HG03135 (cell line): ENCODE measurements around the gene TPST1.
"Not testable (repeated sequence)": the region's sequence is repeated elsewhere in the genome, so short reads cannot be mapped to it uniquely, and the experiment has no call there.

Source experiments
- ATAC-seq: cut with Tn5 transposase; IDR thresholded peaks from one replicate; pipeline ENCODE4 v1.9.1; 2021; ENCODE audit warnings: mild to moderate bottlenecking, moderate library complexity; ENCODE audit not compliant: unreplicated experiment

TPST1 gene

GRCh38 chr7:66376264-66376945 lies 171.3 kb downstream of the TPST1 start:
- ATAC-seq, result no peak

- ATAC-seq, result no peak
Observed at GRCh38 chr7:66377045-66377444, 171.9 kb downstream of the TPST1 start.

GRCh38 chr7:66377714-66378113 lies 172.6 kb downstream of the TPST1 start:
- no peak for ATAC-seq

GRCh38 chr7:66379542-66380160 lies 174.5 kb downstream of the TPST1 start:
- ATAC-seq, result no peak

- ATAC-seq, result no peak
Observed at GRCh38 chr7:66380272-66380888, 175.2 kb downstream of the TPST1 start.

GRCh38 chr7:66382182-66382923 lies 177.2 kb downstream of the TPST1 start:
- not testable (repeated sequence) for ATAC-seq

- ATAC-seq, result not testable (repeated sequence)
Observed at GRCh38 chr7:66385191-66385905, 180.2 kb downstream of the TPST1 start.

GRCh38 chr7:66395128-66395571 lies 190.0 kb downstream of the TPST1 start:
- not testable (repeated sequence) for ATAC-seq

GRCh38 chr7:66396052-66396451 lies 190.9 kb downstream of the TPST1 start:
- ATAC-seq, result not testable (repeated sequence)

GRCh38 chr7:66398841-66399240 lies 193.7 kb downstream of the TPST1 start:
- not testable (repeated sequence) for ATAC-seq

- ATAC-seq, result no peak
Observed at GRCh38 chr7:66399566-66399965, 194.4 kb downstream of the TPST1 start.

GRCh38 chr7:66400400-66400799 lies 195.3 kb downstream of the TPST1 start:
- ATAC-seq, result no peak

- ATAC-seq, result not testable (repeated sequence)
Observed at GRCh38 chr7:66401126-66401525, 196.0 kb downstream of the TPST1 start.

GRCh38 chr7:66401932-66402331 lies 196.8 kb downstream of the TPST1 start:
- ATAC-seq, result not testable (repeated sequence)

- no peak for ATAC-seq
Observed at GRCh38 chr7:66403564-66403963, 198.4 kb downstream of the TPST1 start.

GRCh38 chr7:66409493-66409892 lies 204.4 kb downstream of the TPST1 start:
- no peak for ATAC-seq
